MM.1S (cell line): ENCODE results near the gene RHOBTB1.

Experiments used
- CTCF ChIP-seq: fragments of 300-600 bp; sonication (generic); IDR thresholded peaks from 2 replicates; pipeline ENCODE4 v1.5.1; 2016; ENCODE audit warnings: antibody characterized with exemption, low read length, mixed read lengths
- EZH2 ChIP-seq: fragments of 300-600 bp; sonication (generic); optimal IDR thresholded peaks from 2 replicates; pipeline ENCODE3; 2017; ENCODE audit warnings: low read depth, mild to moderate bottlenecking, antibody characterized with exemption, low read length, mixed read lengths
- EZH2phosphoT487 ChIP-seq: fragments of 300-600 bp; sonication (generic); IDR thresholded peaks from 2 replicates; pipeline ENCODE4 v1.6.1; 2018; ENCODE audit warnings: antibody characterized with exemption, low read length

- no peak for TF ChIP-seq CTCF
- TF ChIP-seq EZH2, result no peak
- no peak for TF ChIP-seq EZH2phosphoT487
Measured at GRCh38 chr10:60989400-60989876, 45.5 kb upstream of the RHOBTB1 start.
